OCI-LY3 (cell line): Measurements from ENCODE around the gene DPYD.

Source experiments
- H2AFZ ChIP-seq: fragments of 200-600, 300-600 bp; shearing (Covaris generic); 2 replicates; pipeline ENCODE4 v1.6.0; 2014; ENCODE audit warnings: antibody characterized with exemption, low read depth, low read length
- H3K27ac ChIP-seq: fragments of 200-600, 300-600 bp; sonication (generic); 2 replicates; pipeline ENCODE4 v1.5.1; 2014; ENCODE audit warnings: mild to moderate bottlenecking, low read length, moderate library complexity, mixed read lengths
- H3K27me3 ChIP-seq: fragments of 200-600, 300-600 bp; sonication (generic); 2 replicates; pipeline ENCODE4 v1.6.1; 2014; ENCODE audit warnings: low read depth, low read length, mixed read lengths
- H3K36me3 ChIP-seq: fragments of 200-600, 300-600 bp; sonication (generic); replicated peaks from 2 replicates; pipeline ENCODE3; 2014; ENCODE audit warnings: low read depth, low read length, mixed read lengths
- H3K4me1 ChIP-seq: fragments of 300-600, 200-600 bp; sonication (generic); 2 replicates; pipeline ENCODE4 v1.6.1; 2014; ENCODE audit warnings: low read length, mixed read lengths
- H3K4me2 ChIP-seq: fragments of 200-600, 300-600 bp; sonication (generic); 2 replicates; pipeline ENCODE4 v1.6.1; 2014; ENCODE audit warnings: low read length, mixed read lengths
- H3K4me3 ChIP-seq: fragments of 300-600, 200-600 bp; sonication (generic); 2 replicates; pipeline ENCODE4 v1.5.1; 2014; ENCODE audit warnings: antibody characterized with exemption, mild to moderate bottlenecking, low read length, moderate library complexity
- H3K79me2 ChIP-seq: fragments of 300-600, 200-600 bp; shearing (Covaris generic); 2 replicates; pipeline ENCODE4 v1.6.1; 2014; ENCODE audit warnings: mild to moderate bottlenecking, low read length, mixed read lengths
- H3K9ac ChIP-seq: fragments of 300-600, 200-600 bp; shearing (Covaris generic); 2 replicates; pipeline ENCODE4 v1.6.0; 2014; ENCODE audit warnings: mild to moderate bottlenecking, low read length, moderate library complexity
- H3K9me3 ChIP-seq: fragments of 200-600, 300-600 bp; shearing (Covaris generic); 2 replicates; pipeline ENCODE4 v1.6.1; 2014; ENCODE audit warnings: low read length, mixed read lengths; ENCODE audit not compliant: insufficient read depth
- H4K20me1 ChIP-seq: fragments of 200-600, 300-600 bp; sonication (generic); 2 replicates; pipeline ENCODE4 v1.6.1; 2016; ENCODE audit warnings: low read length, mixed read lengths; ENCODE audit not compliant: insufficient read depth
- CTCF ChIP-seq: fragments of 200-600, 300-600 bp; sonication (generic); IDR thresholded peaks from 2 replicates; pipeline ENCODE4 v1.5.1; 2014; ENCODE audit warnings: antibody characterized with exemption, low read length, low read depth
- EZH2phosphoT487 ChIP-seq: fragments of 200-600 bp; shearing (Covaris generic); IDR thresholded peaks from 2 replicates; pipeline ENCODE4 v1.6.1; 2018; ENCODE audit warnings: antibody characterized with exemption, mixed run types, low read depth

The DPYD gene

GRCh38 chr1:97412737-97413136 is 508.1 kb downstream of the DPYD start:
- no peaks in the 10 kb centered on the region for H3K9me3 ChIP-seq
- no peaks in the 10 kb centered on the region for H3K79me2 ChIP-seq
- H3K27me3 ChIP-seq: no peaks in the 10 kb centered on the region
- no peak overlapping the region for H3K4me2 ChIP-seq
- TF ChIP-seq EZH2phosphoT487 (no peak), CTCF (no peak)
- no peaks in the 10 kb centered on the region for H4K20me1 ChIP-seq
- no peak overlapping the region for H3K4me3 ChIP-seq
- H3K36me3 ChIP-seq: no peaks in the 10 kb centered on the region
- no peaks in the 10 kb centered on the region for H3K4me1 ChIP-seq
- H3K9ac ChIP-seq: no peak overlapping the region
- no peak overlapping the region for H2AFZ ChIP-seq
- no peak overlapping the region for H3K27ac ChIP-seq

- Histone ChIP-seq H3K79me2 (no peaks in the 10 kb centered on the region), H3K36me3 (no peaks in the 10 kb centered on the region), H2AFZ (no peak overlapping the region), H3K27me3 (no peaks in the 10 kb centered on the region), H4K20me1 (no peaks in the 10 kb centered on the region), H3K4me2 (no peak overlapping the region), H3K9me3 (no peaks in the 10 kb centered on the region), H3K4me3 (no peak overlapping the region), H3K9ac (no peak overlapping the region), H3K4me1 (no peaks in the 10 kb centered on the region), H3K27ac (no peak overlapping the region)
- TF ChIP-seq CTCF (no peak), EZH2phosphoT487 (no peak)
These were observed 508.7 kb downstream of the DPYD start for GRCh38 chr1:97412166-97412565.

- TF ChIP-seq CTCF: no peak
- TF ChIP-seq EZH2phosphoT487: no peak
- H3K4me3 ChIP-seq: no peak overlapping the region
- H2AFZ ChIP-seq: no peak overlapping the region
- no peaks in the 10 kb centered on the region for H3K79me2 ChIP-seq
- no peaks in the 10 kb centered on the region for H3K27me3 ChIP-seq
- no peaks in the 10 kb centered on the region for H3K9me3 ChIP-seq
- H3K4me2 ChIP-seq: no peak overlapping the region
- no peaks in the 10 kb centered on the region for H4K20me1 ChIP-seq
- no peak overlapping the region for H3K27ac ChIP-seq
- H3K9ac ChIP-seq: no peak overlapping the region
- no peaks in the 10 kb centered on the region for H3K4me1 ChIP-seq
- H3K36me3 ChIP-seq: no peaks in the 10 kb centered on the region
These were observed 524.4 kb downstream of the DPYD start for GRCh38 chr1:97396463-97396862.

GRCh38 chr1:97392701-97393100 is 528.1 kb downstream of the DPYD start:
- TF ChIP-seq CTCF: no peak
- TF ChIP-seq EZH2phosphoT487: no peak
- H3K4me3 ChIP-seq: no peak overlapping the region
- H2AFZ ChIP-seq: no peak overlapping the region
- H3K27me3 ChIP-seq: no peaks in the 10 kb centered on the region
- H3K4me1 ChIP-seq: no peaks in the 10 kb centered on the region
- H3K9me3 ChIP-seq: no peaks in the 10 kb centered on the region
- no peaks in the 10 kb centered on the region for H3K36me3 ChIP-seq
- H4K20me1 ChIP-seq: no peaks in the 10 kb centered on the region
- no peak overlapping the region for H3K4me2 ChIP-seq
- no peaks in the 10 kb centered on the region for H3K79me2 ChIP-seq
- no peak overlapping the region for H3K9ac ChIP-seq
- H3K27ac ChIP-seq: no peak overlapping the region
